ENCODE data around the gene OSCAR.

Gene OSCAR

DNA sequence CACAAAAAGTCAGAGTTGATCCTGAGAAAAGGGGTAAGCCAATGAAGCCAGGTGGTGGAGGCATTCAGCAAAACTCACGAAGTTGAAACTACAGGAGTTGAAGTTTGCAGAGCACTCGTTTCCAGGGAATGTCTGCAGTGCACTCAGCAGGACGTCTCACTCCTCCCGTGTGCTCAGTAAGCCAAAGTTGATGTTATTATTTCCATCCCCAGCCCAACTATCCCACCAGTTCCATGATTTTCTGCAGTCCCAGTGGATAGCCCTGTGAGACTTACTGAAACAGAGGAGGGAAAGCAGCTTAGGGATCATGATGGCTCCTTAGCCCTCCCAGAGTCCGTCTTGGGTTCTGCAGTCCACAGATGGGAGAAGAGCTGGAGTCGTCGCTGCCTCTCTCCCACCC, 19.6 kb downstream of the OSCAR start, which contains the start of gene TARM1:
Gene TARM1, minus strand, starts transcription at position 334 of the 400 bp plus-strand sequence. Its CDS starts 25 bp downstream, at position 309.
- DNase-seq = no peak

DNA sequence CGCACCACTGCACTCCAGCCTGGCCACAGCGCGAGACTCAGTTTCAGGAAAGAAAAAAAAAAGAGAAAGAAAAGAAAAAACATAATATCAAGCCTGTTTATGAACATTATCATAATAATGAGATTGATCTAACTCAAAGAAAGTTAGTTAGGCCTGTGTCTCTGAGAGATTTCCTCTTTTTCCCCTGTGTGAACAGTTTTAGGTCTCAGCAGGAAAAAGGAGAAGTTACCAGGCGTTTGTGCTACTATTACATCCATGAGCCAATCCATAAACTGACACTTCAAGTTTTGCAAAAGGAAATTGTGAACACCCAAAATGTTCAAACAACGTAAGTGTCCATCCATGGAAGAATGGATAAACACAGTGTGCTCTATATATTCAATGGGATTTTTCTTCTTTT, 23.3 kb downstream of the OSCAR start:
- DNase-seq = no peak

DNA sequence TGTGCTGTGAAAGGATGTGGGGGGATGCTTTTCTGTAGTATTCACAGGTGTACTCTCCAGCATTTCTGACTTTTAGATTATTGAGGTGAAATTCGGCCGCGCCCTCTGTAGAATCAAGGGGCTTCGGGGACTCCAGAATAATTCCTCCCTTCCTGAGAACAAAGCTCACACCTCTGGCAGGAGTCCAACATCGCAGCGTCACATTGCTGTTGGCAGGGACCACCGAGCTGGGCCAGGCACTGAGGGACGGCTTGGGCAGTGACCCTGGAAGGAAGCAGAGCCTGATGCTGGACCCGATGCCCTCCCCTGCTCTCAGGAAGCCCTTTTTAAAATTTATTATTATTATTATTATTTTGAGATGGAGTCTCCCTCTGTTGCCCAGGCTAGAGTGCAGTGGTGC, 25.8 kb downstream of the OSCAR start:
- DNase-seq = no peak

DNA sequence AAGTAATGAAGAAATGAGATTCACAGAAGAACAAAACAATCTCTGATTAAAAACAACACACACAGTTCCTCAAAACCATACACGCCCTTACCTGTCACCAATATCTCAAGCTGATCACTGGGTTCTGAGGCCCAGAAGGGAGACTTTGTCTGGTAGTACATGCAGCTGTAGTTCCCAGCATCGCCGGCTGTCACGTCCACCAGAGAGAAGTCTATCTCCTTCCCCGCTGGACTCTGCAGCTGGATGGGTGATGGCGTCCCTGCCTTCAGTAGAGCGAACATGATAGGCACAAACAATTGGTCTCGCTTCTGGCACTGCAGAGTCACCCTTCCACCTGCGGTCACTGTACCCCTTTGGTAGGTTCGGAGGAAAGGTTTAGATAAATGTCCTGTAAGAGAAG, 26.8 kb downstream of the OSCAR start:
- DNase-seq = no peak

DNA sequence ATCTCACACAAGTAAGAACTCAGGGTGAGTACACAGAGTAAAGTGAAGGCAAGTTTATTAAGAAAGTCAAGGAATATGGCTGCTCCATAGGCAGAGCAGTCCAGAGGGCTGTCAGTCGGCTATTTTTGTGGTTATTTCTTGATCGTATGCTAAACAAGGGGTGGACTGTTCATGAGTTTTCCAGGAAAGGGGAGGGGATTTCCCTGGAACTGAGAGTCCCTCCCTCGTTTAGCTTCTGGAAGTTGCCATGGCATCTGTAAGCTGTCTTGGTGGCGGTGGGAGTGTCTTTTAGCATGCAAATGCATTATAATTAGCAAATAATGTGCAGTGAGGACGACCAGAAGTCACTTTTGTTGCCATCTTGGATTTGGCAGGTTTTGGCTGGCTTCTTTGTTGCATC, 31.1 kb downstream of the OSCAR start:
- no peak for DNase-seq

DNA sequence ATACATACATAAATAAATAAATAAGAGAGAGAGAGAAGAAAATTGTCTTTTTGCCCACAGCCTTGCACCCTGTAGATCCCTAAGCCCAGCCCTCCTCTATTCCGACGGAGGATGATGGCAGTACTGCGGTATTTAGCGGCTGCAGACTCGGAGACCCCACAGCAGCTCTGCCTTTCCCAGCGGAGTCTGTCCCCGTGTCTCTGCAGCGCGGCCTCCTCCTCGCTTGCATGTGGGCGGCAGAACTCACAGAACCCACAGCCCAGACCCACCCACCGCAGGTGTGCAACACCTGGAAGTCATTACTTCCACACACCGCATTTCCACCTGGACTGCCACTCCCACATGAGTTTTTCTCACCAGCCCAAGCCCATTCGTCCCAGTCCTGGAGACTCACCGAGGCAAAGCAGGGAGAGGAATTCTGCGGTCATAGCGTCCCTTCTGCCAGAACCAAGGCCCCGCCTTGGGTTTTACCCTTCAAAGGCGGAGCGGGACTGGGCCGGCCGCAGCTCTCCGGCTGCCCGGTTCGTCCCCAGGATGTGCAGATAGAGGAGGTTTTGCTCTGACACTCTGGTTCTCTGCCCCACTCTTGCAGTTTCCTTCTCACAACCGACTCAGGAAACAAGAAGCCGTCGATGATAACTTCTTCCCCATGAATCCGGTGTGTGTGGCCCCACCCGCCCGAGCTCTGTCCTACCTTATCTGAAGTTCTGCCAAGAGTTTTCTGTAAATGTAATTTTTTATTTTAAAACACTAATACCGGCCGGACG, 37.1 kb downstream of the OSCAR start, which contains the start of gene VSTM1:
Gene VSTM1, minus strand, starts transcription at position 548 of the 767 bp plus-strand sequence. Its CDS starts 120 bp downstream, at position 428.
- no peak for DNase-seq

DNA sequence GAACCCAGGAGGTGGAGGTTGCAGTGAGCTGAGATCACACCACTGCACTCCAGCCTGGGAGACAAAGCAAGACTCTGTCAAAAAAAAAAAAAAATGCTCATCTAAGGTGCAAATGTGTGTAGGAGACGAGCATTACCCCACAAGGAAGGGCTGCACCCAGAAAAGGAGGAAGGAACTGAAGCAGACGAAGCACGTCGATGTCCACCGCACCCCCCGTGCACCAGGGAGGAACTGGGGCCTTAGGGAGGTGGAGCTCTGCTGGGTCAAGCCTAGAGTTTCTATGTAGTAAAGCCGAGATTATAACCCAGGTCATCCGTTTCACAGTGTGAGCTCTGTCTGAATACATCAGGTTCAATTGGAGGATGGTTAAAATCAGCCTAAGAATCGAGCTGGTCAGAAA, 38.0 kb downstream of the OSCAR start:
- DNase-seq = no peak

DNA sequence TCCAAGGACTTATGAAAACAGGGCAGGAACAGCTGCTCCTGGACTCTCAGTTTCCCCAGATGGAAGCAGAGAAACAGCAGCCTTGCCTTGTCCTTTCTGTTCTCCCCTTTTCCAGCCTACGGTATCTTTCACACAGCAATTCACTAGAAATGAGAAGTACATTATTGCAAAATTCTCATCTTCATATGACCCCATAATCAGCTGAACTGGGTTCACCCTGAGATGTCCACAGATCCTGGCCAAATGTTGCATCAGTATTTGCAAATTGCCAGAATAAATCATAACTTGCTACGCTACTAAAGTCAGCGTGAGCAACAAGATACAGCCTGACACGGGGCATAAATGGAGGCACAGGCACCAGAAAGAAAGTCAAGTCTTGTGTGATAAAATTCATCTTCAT, 53.0 kb downstream of the OSCAR start:
- no peak for DNase-seq

DNA sequence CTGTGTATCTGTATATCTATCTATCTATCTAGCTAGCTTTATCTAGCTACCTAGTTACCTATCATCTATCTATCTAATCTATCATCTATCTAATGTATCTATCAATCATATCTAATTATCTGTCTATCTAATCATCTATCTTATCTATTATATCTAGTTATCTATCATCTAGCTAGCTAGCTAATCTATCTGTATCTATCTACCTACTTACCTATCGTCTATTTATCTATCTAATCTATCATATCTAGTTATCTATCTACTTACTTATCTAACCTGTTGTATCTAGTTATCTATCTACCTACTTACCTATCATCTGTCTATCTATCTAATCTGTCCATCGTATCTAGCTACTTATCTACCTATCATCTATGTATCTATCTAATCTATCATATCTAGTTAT, 54.8 kb downstream of the OSCAR start:
- DNase-seq = no peak

Data from NCI-H1417 (cell line).